IMR-90 (cell line): Measurements from ENCODE around the gene SCN1B.

Source experiments
- CHD1 ChIP-seq: IDR thresholded peaks from 2 replicates; pipeline ENCODE4 v1.6.1; 2012; ENCODE audit warnings: low read depth, low read length, improper control_type of control experiment
- FOS ChIP-seq: fragments of 150-350 bp; IDR thresholded peaks from 2 replicates; pipeline ENCODE4 v1.6.1; 2016; ENCODE audit warnings: low read depth, low read length
- POLR2A ChIP-seq: IDR thresholded peaks from 2 replicates; pipeline ENCODE4 v1.6.1; 2012; ENCODE audit warnings: mild to moderate bottlenecking, low read depth, low read length
- SMC3 ChIP-seq: fragments of 150-350 bp; IDR thresholded peaks from 2 replicates; pipeline ENCODE4 v1.6.1; 2016; ENCODE audit warnings: low read depth, mild to moderate bottlenecking, antibody characterized with exemption, low read length, moderate library complexity
- TF ChIP-seq, protein P1 (sequence below): conservative IDR thresholded peaks from 2 replicates; pipeline ENCODE4 v1.5.1; 2012; ENCODE audit warnings: mild to moderate bottlenecking, low read depth, low read length, improper control_type of control experiment
- TF ChIP-seq, protein P2 (sequence below): fragments of 150-350 bp; IDR thresholded peaks from 2 replicates; pipeline ENCODE4 v1.6.1; 2016; ENCODE audit warnings: low read depth, mild to moderate bottlenecking, low read length, moderate library complexity, borderline replicate concordance

DNA sequence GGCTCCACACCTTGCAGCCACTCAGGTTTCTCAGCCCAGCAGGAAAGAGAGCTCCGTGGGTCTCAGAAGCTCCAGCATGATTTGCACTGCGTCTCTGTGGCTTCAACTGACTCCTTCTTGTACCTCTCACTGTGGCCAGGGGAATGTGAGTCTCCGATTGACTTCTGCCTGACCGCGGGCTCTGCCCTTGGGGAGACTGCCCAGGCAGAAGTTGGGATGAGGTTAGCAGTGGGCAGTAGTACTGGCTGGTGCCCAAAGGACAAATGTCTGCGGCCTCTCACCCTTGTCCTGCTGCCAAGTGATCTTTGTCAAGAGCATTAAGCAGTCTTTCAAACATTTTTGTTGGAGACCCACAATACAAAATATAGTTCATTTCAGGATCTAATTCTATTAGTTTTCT is 50.9 kb downstream of the SCN1B start:
- TF ChIP-seq CHD1 (no peak), SMC3 (no peak), POLR2A (no peak), FOS (no peak)
- TF ChIP-seq, protein P1, sequence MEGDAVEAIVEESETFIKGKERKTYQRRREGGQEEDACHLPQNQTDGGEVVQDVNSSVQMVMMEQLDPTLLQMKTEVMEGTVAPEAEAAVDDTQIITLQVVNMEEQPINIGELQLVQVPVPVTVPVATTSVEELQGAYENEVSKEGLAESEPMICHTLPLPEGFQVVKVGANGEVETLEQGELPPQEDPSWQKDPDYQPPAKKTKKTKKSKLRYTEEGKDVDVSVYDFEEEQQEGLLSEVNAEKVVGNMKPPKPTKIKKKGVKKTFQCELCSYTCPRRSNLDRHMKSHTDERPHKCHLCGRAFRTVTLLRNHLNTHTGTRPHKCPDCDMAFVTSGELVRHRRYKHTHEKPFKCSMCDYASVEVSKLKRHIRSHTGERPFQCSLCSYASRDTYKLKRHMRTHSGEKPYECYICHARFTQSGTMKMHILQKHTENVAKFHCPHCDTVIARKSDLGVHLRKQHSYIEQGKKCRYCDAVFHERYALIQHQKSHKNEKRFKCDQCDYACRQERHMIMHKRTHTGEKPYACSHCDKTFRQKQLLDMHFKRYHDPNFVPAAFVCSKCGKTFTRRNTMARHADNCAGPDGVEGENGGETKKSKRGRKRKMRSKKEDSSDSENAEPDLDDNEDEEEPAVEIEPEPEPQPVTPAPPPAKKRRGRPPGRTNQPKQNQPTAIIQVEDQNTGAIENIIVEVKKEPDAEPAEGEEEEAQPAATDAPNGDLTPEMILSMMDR: no peak
- TF ChIP-seq, protein P2, sequence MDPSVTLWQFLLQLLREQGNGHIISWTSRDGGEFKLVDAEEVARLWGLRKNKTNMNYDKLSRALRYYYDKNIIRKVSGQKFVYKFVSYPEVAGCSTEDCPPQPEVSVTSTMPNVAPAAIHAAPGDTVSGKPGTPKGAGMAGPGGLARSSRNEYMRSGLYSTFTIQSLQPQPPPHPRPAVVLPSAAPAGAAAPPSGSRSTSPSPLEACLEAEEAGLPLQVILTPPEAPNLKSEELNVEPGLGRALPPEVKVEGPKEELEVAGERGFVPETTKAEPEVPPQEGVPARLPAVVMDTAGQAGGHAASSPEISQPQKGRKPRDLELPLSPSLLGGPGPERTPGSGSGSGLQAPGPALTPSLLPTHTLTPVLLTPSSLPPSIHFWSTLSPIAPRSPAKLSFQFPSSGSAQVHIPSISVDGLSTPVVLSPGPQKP: no peak
